WTC11 (cell line): ENCODE data around the gene KRTCAP2. TPM values are rescaled to one million over a fixed set of nuclear protein-coding genes. Genes with fewer than 3 reads are reported as not detected.
A peak's percentile ranks its signal among the peaks of the same experiment; 100 is the strongest.

ENCODE experiments used
- ATAC-seq: fragments of 200-7000 bp; cut with Tn5 transposase; 2 replicates; pipeline ENCODE4 v1.10.0; 2021; ENCODE audit warnings: mild to moderate bottlenecking, moderate library complexity
- CTCF ChIA-PET: fragments of 300-600 bp; sonication (Branson Sonifier 250); formaldehyde crosslinking; loops from one replicate; lab custom pipeline; 2021; ENCODE audit warnings: antibody characterized with exemption; lab: Charles Lee
- POLR2A ChIA-PET: fragments of 350-600 bp; sonication (Branson Sonifier 250); formaldehyde crosslinking; loops from one replicate; lab custom pipeline; 2021; ENCODE audit warnings: antibody characterized with exemption; lab: Charles Lee
- DNase-seq: peaks from one replicate; pipeline ENCODE4 v3.0.0; 2021; ENCODE audit warnings: low spot score
- H3K27ac Mint-ChIP-seq: 2 replicates; pipeline ENCODE4 v1.8.0; 2021; ENCODE audit warnings: mixed read lengths
- H3K27me3 Mint-ChIP-seq: 2 replicates; pipeline ENCODE4 v1.8.0; 2021; ENCODE audit warnings: low read depth, mild to moderate bottlenecking, moderate library complexity, mixed read lengths
- H3K36me3 Mint-ChIP-seq: 2 replicates; pipeline ENCODE4 v1.8.0; 2021; ENCODE audit warnings: mixed read lengths
- H3K4me1 Mint-ChIP-seq: 2 replicates; pipeline ENCODE4 v1.8.0; 2022; ENCODE audit warnings: mixed read lengths
- H3K4me3 Mint-ChIP-seq: 2 replicates; pipeline ENCODE4 v1.8.0; 2021; ENCODE audit warnings: mild to moderate bottlenecking, moderate library complexity, mixed read lengths
- H3K9me3 Mint-ChIP-seq: 2 replicates; pipeline ENCODE4 v1.8.0; 2021; ENCODE audit warnings: mixed read lengths
- AR ChIP-seq: fragments of 250-450 bp; sonication (Bioruptor Pico); IDR thresholded peaks from 2 replicates; pipeline ENCODE4 v1.9.0; 2021; ENCODE audit warnings: mild to moderate bottlenecking
- ARID4B ChIP-seq: sonication (generic); formaldehyde crosslinking; IDR thresholded peaks from 2 replicates; pipeline ENCODE4 v1.8.0; 2023; ENCODE audit warnings: missing genetic modification reagents, mild to moderate bottlenecking, borderline replicate concordance
- EMX1 ChIP-seq: fragments of 250-450 bp; sonication (Bioruptor Pico); IDR thresholded peaks from 2 replicates; pipeline ENCODE4 v1.8.0; 2021; ENCODE audit warnings: mild to moderate bottlenecking
- ERG ChIP-seq: fragments of 250-450 bp; sonication (Bioruptor Pico); IDR thresholded peaks from 2 replicates; pipeline ENCODE4 v1.8.0; 2021; ENCODE audit warnings: mild to moderate bottlenecking
- FOXJ3 ChIP-seq: sonication (generic); formaldehyde crosslinking; IDR thresholded peaks from 2 replicates; pipeline ENCODE4 v1.9.0; 2021; ENCODE audit warnings: missing genetic modification reagents, mild to moderate bottlenecking, borderline replicate concordance
- FOXP1 ChIP-seq: sonication (generic); formaldehyde crosslinking; IDR thresholded peaks from 2 replicates; pipeline ENCODE4 v1.8.0; 2022; ENCODE audit warnings: missing genetic modification reagents, mild to moderate bottlenecking, moderate library complexity, borderline replicate concordance
- KAT7 ChIP-seq: sonication (generic); formaldehyde crosslinking; IDR thresholded peaks from 2 replicates; pipeline ENCODE4 v1.8.1; 2023; ENCODE audit warnings: missing genetic modification reagents, mild to moderate bottlenecking, borderline replicate concordance
- NR2C2 ChIP-seq: sonication (generic); formaldehyde crosslinking; IDR thresholded peaks from 2 replicates; pipeline ENCODE4 v1.8.0; 2022; ENCODE audit warnings: mild to moderate bottlenecking, missing genetic modification reagents
- RELA ChIP-seq: sonication (generic); formaldehyde crosslinking; IDR thresholded peaks from 2 replicates; pipeline ENCODE4 v1.8.1; 2022; ENCODE audit warnings: missing genetic modification reagents, mild to moderate bottlenecking, borderline replicate concordance
- SMAD3 ChIP-seq: sonication (generic); formaldehyde crosslinking; IDR thresholded peaks from 2 replicates; pipeline ENCODE4 v1.8.0; 2022; ENCODE audit warnings: missing genetic modification reagents, mild to moderate bottlenecking, borderline replicate concordance
- TEAD1 ChIP-seq: sonication (generic); formaldehyde crosslinking; IDR thresholded peaks from 2 replicates; pipeline ENCODE4 v1.8.0; 2022; ENCODE audit warnings: mild to moderate bottlenecking, missing genetic modification reagents
- TEAD4 ChIP-seq: sonication (generic); formaldehyde crosslinking; IDR thresholded peaks from 2 replicates; pipeline ENCODE4 v1.8.0; 2022; ENCODE audit warnings: mild to moderate bottlenecking, missing genetic modification reagents
- ZNF281 ChIP-seq: sonication (generic); formaldehyde crosslinking; IDR thresholded peaks from 2 replicates; pipeline ENCODE4 v1.8.0; 2023; ENCODE audit warnings: mild to moderate bottlenecking, missing genetic modification reagents
- ZNF396 ChIP-seq: fragments of 250-450 bp; sonication (Bioruptor Pico); IDR thresholded peaks from 2 replicates; pipeline ENCODE4 v1.8.0; 2021; ENCODE audit warnings: mild to moderate bottlenecking, moderate library complexity, borderline replicate concordance
- ZNF423 ChIP-seq: fragments of 250-450 bp; sonication (Bioruptor Pico); IDR thresholded peaks from 2 replicates; pipeline ENCODE4 v2.1.2; 2022; ENCODE audit warnings: mild to moderate bottlenecking, moderate library complexity
- ZNF671 ChIP-seq: fragments of 250-450 bp; sonication (Bioruptor Pico); IDR thresholded peaks from 2 replicates; pipeline ENCODE4 v1.8.0; 2021; ENCODE audit warnings: mild to moderate bottlenecking
- total RNA-seq: library from RNA; stranded (reverse); gene quantifications from 3 replicates; pipeline ENCODE4 v1.2.3, GENCODE V29; 2021

Gene KRTCAP2
- total RNA-seq, 1 experiment from 2014 or later: 104 TPM

GRCh38 chr1:155196893-155197638 is 24.0 kb upstream of the KRTCAP2 start:
- POLR2A ChIA-PET: interaction anchor here (1.0 to 2.3 kb wide), 3 partner anchors 8 to 23 kb away, joined by 5 to 35 read pairs (median 5); partner anchors contain the start of genes MTX1, THBS3 and TRIM46
- no peak for ATAC-seq
- H3K4me3 Mint-ChIP-seq: peak overlapping the region; percentile 99
- CTCF ChIA-PET: interaction anchor here (1.2 to 1.8 kb wide), 2 partner anchors 10 to 54 kb away, joined by 3 to 6 read pairs; no protein-coding TSS in a partner anchor
- peaks cover 4% of the 10 kb centered on the region; the same call in 1 of the 2 replicates for H3K27me3 Mint-ChIP-seq
- H3K27ac Mint-ChIP-seq: peak overlapping the region; percentile 98
- no peaks in the 10 kb centered on the region for H3K9me3 Mint-ChIP-seq
- peaks cover 56% of the 10 kb centered on the region for H3K36me3 Mint-ChIP-seq
- no peak for DNase-seq
- TF ChIP-seq EMX1 (CRISPR knock-in tag): 0 out of 2 replicates have a peak, but pooled peaks have one; percentile 47
- TF ChIP-seq ZNF423 (CRISPR knock-in tag): no peak
- H3K4me1 Mint-ChIP-seq: peaks cover 32% of the 10 kb centered on the region

GRCh38 chr1:155196103-155196892 is 23.2 kb upstream of the KRTCAP2 start:
- Mint-ChIP-seq H3K4me3 (peak overlapping the region; percentile 99), H3K27me3 (peaks cover 4% of the 10 kb centered on the region; the same call in 1 of the 2 replicates), H3K27ac (peak overlapping the region; percentile 98)
- TF ChIP-seq FOXP1 (CRISPR knock-in tag) (no peak), FOXJ3 (CRISPR knock-in tag) (no peak), AR (CRISPR knock-in tag) (0 out of 2 replicates have a peak, but pooled peaks have one; percentile 67), TEAD4 (peak; percentile 83), NR2C2 (CRISPR knock-in tag) (no peak), ARID4B (CRISPR knock-in tag) (peak; percentile 46; the same call in 1 of the 2 replicates), ZNF396 (no peak), SMAD3 (CRISPR knock-in tag) (peak; percentile 71; the same call in 1 of the 2 replicates), KAT7 (CRISPR knock-in tag) (peak; percentile 82; the same call in 1 of the 2 replicates), TEAD1 (peak; percentile 95; the same call in 1 of the 2 replicates), ERG (CRISPR knock-in tag) (0 out of 2 replicates have a peak, but pooled peaks have one; percentile 45), EMX1 (CRISPR knock-in tag) (0 out of 2 replicates have a peak, but pooled peaks have one; percentile 26), RELA (no peak), ZNF281 (CRISPR knock-in tag) (0 out of 2 replicates have a peak, but pooled peaks have one; percentile 54), ZNF671 (CRISPR knock-in tag) (0 out of 2 replicates have a peak, but pooled peaks have one; percentile 45)
- TF ChIP-seq, all 79 proteins: peak for 10
- ChIA-PET POLR2A (interaction anchor here (0.7 to 3.7 kb wide), 10 partner anchors 9 to 112 kb away, joined by 3 to 83 read pairs (median 5); partner anchors contain the start of genes KRTCAP2, MTX1, THBS3 and TRIM46), CTCF (interaction anchor here (0.6 to 4.6 kb wide), 17 partner anchors 9 to 135 kb away, joined by 3 to 53 read pairs (median 6); partner anchors contain the start of genes ENTREP3, KRTCAP2 and RUSC1)
- ATAC-seq (peak; percentile 46), DNase-seq (peak; percentile 94)
- H3K9me3 Mint-ChIP-seq: no peaks in the 10 kb centered on the region
- peaks cover 34% of the 10 kb centered on the region for H3K4me1 Mint-ChIP-seq
- peaks cover 48% of the 10 kb centered on the region for H3K36me3 Mint-ChIP-seq
